ENCODE results near the gene CDK17. TPM values are rescaled to one million over a fixed set of nuclear protein-coding genes. Genes with fewer than 3 reads are reported as not detected.
A peak's percentile ranks its signal among the peaks of the same experiment; 100 is the strongest.

The CDK17 gene
- total RNA-seq, 2 donors from 2014 or later: 17.0 to 35.6 TPM

DNA sequence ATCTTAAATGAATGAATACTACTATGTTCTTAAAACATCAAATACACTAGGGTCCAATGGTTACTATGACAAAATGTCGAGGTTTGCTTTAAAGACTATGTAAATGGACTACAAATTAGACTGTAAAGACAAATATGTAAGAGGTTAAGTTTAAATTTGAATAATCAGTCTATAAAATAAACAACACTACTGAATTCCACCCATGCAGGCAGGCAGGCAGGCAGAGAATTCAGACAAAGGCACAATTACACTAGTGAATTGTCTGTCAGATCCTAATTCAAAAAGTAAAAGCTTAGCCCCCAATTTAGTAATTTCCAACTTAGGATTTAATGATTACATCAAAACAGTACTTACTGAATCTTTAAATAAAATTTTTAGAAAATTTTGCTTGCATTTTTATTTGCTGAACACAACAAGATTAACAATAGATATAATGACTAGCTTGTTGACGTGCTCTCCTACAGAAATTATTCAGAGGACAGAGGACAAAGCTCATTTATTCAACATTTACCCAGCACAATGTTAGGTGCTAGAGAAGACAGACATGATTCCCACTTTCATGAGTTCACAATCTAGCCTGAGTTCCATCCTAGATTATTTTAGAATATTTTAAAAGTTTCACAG lies 97.4 kb downstream of the CDK17 start:
- DNase-seq: no peak
- ATAC-seq: no peak
- intact Hi-C loops (cut with DNase I): loop anchor here in 1 of 2 donors (10.0 kb wide), 1 partner anchor 92 kb away; no protein-coding TSS in a partner anchor

DNA sequence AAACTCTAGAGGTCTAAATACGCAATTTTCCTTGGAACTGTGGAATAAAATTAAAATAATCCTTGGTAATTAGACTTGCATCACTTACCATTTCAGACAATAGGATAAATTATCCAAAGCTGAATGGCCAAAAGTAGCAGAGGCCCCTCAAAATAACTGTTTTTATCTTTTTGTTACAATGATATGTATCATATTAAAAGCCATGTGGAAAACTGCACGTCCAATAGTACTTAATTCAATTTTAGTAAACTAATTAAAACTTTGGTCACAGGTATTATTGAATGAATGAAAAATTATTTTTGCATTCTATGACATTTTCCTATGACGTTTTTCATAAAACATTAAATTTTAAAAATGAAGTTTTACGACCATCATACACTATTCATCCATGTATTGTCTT lies 98.5 kb downstream of the CDK17 start:
- ATAC-seq (no peak), DNase-seq (no peak)
- intact Hi-C loops (cut with DNase I): loop anchor here in 1 of 2 donors (10.0 kb wide), 1 partner anchor 93 kb away; no protein-coding TSS in a partner anchor

DNA sequence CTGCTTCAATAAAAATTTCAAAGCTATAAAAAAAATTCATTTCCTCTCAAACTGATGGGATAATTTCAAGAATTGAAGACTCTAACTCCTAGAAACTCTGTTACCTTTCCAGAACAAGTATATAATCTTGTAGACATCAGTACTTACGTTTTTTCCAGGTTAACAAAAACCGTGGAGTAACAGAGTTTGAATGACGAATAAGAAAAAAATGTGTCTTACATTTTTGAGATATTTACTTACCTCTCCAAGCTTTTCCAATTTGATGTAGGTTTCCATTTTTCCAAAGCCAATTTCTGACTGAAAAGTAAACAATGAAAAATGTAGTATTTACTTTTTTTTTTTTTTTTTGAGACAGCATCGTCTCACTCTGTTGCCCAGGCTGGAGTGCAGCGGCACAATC lies 100.2 kb downstream of the CDK17 start:
- no peak for DNase-seq
- ATAC-seq: no peak
- intact Hi-C loops (cut with DNase I): loop anchor here in 1 of 2 donors (10.0 kb wide), 1 partner anchor 95 kb away; no protein-coding TSS in a partner anchor

DNA sequence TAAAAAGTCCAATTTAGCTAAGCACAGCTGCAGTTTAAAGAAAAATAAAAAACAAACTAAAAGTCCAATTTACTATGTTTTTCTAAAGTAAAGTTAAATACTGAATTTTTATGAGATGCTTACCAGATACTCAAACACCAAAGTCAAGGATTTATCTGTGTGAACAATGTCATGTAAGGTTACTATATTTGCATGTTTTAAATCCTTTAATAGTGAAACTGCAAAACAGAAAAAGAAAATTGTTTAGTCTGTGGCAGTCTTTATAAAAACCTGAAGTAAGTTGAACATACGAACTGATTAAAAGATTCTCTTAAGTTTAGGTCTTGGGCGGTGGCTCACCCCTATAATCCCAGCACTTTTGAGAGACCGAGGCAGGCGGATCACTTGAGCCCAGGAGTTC lies 102.7 kb downstream of the CDK17 start:
- ATAC-seq: no peak
- intact Hi-C loops (cut with DNase I): no loop called here
- no peak for DNase-seq

DNA sequence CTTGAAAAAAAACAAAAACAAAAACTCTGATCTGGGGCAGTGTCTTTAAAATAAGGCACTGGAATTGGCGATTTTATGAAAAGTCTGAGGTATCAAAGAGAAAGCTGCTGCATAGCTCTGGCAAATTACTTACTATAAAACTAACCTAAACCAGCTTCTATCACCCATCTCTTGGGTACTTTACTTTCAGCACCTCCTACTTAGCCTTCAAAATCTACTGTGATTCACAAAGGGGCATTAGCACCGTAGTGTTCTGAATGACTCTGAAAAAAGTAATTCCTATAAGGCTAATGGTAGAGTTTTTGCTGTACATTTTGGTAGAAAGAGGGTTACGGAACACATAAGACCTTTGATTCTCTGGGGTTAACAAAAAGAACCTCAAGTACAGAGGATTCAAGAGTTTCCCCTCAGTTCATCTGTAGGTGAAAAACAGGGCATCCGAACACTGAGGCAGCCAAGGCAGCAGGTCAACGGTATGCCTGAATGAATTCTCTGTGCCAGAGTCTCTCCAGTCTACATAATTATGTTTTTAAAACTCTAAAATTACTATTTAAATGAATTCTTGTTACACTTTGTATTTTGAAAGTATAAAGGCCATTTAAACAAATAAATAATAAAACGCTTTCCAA lies 104.6 kb downstream of the CDK17 start:
- no peak for DNase-seq
- intact Hi-C loops (cut with DNase I): no loop called here
- no peak for ATAC-seq

DNA sequence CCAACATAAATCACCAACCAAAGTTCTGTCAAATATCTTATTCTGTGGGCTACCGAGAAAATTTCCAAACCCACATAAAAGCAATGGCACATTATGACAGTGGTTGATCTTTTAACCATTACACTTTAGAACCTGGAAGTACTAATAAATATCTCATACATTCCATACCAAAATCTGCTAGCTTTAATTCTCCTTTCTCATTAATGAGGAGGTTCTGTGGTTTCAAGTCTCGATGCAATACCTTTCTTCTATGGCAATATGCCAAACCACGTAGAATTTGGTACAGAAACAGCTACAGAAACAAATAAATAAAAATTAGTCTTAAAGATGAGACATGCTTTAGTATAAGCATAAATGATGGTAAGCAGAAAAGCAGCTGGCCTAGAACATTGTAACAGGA lies 105.4 kb downstream of the CDK17 start:
- intact Hi-C loops (cut with DNase I): no loop called here
- no peak for DNase-seq
- ATAC-seq: no peak

DNA sequence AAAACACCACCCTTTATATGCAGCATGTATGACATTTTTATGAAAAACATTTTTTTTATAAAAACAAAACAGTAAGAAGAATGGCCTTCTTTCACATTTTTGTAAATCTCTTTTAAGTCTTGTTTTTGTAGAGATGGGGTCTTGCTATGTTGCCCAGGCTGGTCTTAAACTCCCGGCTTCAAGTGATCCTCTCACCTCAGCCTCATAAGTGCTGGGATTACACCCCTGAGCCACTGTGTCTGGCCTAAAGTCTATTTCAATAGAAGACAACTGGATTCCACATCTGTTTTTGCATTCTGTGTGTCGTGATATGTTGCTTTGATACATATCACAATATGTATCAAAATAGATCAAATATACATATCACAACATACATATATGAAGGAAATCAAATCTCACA lies 107.1 kb downstream of the CDK17 start:
- intact Hi-C loops (cut with DNase I): no loop called here
- ATAC-seq (no peak), DNase-seq (no peak)

DNA sequence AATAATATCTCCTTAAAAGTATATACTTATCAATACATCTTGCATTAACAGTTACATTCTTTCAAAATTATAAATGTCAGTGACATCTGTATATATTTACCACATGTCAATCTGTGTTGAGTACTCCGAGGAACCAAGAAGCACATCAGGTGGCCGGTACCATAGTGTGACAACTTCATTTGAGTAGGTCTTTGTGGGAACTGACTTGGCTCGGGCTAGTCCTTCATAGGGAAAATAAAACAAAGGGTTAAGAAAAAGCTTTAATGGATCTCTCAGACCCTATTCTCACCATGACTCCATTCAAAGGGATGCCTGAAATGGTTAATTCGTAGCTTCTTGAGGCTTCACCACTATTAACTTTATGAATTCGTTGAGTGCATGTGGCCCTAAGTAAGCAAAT lies 111.2 kb downstream of the CDK17 start:
- DNase-seq (no peak), ATAC-seq (no peak)
- intact Hi-C loops (cut with DNase I): no loop called here

DNA sequence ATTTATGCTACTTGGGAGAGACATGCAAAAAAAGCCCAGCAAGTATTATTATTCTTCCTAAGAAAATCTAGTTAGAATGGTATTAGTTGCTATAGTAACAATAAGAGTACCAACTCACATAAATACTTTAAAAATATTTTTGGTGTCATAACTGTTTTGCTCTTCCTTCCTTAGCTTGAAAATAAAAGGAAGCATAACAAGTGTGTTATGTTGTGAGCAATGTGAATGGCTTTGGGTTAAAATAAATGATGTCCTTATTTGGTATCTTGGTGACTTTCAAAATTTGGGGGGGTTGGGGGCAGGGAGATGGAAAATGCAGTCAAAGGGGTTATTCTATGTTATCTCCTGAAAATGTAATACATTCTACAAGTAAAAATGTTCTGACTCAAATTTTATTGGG lies 115.1 kb downstream of the CDK17 start:
- DNase-seq (no peak), ATAC-seq (no peak)
- intact Hi-C loops (cut with DNase I): no loop called here

DNA sequence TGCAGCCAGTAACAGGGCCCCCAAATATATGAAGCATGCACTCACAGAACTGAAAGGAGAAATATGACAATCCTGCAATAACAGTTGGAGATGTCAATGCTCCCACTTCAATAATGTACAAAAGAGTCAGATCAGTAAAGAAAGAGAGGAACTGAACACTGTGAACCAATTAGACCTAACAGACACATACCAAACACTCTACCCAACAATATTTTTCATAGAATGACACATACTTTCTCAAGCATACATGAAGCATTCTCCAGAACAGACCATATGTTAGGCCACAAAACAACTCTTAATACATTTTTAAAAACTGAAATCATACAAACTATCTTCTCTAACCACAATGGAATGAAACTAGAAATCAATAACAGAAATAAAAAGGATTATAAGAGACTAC lies 125.9 kb downstream of the CDK17 start:
- intact Hi-C loops (cut with DNase I): no loop called here
- DNase-seq: no peak
- no peak for ATAC-seq

DNA sequence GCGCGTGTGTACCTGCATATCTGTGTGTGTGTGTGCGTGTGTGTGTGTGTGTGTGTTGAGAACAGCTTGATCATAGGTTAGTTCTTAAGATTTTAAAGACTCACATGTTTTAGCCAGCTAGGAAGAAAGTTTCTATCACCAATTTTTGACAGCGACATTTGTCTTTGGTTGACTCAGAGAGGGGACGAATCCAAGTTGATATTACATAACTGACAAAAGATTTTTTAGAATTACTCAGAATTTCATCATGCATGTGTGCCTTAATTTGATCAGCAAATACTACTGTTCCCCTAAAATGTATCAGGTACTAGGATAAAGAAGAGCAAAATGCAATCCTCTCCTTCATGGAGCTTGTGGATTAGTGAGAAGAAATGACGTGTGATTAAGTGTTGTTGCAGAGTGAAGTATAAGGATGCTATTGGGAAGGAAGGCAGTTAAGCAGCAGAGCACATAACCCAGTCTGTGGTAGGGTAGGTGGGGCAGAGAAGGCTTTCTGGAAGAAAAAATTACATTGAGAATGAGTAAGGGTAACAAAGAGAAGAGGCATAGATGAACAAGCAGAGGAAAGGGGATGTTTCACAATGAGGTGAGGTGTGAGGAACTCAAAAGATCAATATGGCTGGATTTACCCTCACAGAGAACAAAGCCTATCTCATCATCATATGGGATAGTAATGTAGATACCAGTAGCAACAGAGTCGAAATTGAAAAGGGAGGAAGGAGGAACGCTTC lies 128.6 kb downstream of the CDK17 start:
- intact Hi-C loops (cut with DNase I): no loop called here
- ATAC-seq (no peak), DNase-seq (no peak)

DNA sequence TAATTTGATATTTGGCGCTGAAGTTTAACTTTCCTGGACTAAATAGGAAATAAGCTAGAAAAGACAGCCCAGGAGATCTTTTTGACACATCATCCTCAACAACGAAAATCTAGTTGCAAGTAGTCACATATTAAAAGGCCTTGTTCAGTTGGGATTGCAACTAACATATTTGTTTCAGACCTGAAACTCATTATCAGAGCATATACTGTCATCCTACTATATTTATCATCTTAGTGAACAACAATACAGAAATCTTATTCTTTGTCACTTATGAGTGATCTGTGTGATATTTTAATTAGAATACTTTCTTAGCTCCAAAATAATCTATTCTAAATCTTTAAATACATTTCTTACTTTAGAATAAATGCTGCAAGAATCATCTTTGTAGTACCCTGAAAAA lies 134.0 kb downstream of the CDK17 start:
- ATAC-seq: no peak
- intact Hi-C loops (cut with DNase I): no loop called here
- no peak for DNase-seq

DNA sequence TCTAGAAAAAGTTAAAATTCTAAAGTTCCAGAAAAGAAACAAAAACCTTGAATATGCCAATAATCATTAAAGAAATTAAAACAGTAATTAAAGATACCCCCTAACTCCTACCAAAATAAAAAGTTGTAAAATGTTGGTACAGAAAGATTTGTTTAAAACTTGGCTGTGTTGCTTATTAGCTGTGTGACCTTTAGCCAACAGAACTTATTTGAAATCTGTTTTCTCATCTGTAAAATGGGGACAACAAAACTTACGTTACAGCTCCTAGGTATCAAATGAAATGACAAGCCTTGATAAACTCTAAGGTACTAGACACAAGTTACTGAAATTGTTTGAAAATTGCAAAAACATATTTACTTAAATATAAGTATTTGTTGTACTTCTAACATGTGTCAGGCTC lies 134.4 kb downstream of the CDK17 start:
- DNase-seq: no peak
- no peak for ATAC-seq
- intact Hi-C loops (cut with DNase I): no loop called here

DNA sequence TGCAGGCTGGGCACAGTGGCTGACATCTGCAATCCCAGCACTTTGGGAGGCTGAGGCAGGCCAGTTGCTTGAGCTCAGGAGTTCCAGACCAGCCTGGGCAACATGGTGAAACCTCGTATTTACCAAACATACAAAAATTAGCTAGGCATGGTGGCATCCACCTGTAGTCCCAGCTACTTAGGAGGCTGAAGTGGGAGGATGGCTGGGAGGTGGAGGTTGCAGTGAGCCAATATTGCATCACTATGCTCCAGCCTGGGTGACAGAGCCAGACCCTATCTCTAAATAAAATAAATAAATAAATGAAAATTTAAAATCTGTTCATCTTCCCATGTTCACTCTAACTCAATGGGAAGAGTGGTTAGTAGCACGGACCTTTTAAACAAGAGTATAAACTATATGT lies 134.8 kb downstream of the CDK17 start:
- intact Hi-C loops (cut with DNase I): no loop called here
- ATAC-seq: no peak

DNA sequence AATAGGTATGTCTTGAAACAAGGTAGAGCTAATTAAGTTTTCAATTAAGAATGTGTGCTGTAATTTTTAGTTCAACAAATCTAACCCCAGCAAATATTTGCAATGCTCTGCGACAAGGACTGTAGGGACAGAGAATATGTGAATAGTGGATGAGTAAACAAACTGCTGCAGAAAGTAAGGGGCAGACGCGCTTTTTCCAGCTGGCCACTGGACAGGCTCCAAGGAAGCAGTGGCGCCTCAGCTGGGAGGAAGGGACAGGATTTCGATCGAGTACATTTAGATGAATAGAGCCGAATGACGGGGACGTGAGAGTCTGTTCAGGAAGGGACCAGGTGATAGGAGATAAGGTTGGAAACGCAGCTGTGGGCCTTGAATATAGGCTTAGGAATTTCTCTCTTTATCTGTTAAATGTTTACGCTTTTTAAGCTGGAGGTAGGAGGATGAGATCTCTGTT lies 136.8 kb downstream of the CDK17 start:
- DNase-seq (peak; percentile 55), ATAC-seq (peak in 1 of 2 donors; percentile 21)
- intact Hi-C loops (cut with DNase I): no loop called here

More for the DNA sequence above, 134.8 kb downstream of the CDK17 start:
- DNase-seq: no peak

DNA sequence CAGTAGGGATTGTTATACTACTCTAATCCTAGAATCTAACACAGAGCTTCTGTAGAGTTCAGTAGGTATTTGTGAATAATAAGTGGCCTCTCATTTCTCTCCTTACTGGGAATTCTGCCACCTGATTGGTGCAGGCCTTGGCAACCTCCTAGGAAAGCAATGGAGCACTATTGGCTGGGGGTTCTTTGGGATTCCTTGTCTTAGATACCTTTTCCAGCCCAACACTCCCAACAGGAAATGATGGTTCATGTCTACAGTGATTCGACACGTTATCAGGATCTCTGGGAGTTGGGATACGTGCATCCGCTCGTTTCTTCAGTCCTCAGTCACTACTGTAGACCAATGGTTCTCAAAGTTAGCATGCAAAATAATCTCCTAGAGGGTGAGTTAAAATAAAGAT lies 138.7 kb downstream of the CDK17 start:
- intact Hi-C loops (cut with DNase I): no loop called here
- ATAC-seq: no peak
- no peak for DNase-seq

DNA sequence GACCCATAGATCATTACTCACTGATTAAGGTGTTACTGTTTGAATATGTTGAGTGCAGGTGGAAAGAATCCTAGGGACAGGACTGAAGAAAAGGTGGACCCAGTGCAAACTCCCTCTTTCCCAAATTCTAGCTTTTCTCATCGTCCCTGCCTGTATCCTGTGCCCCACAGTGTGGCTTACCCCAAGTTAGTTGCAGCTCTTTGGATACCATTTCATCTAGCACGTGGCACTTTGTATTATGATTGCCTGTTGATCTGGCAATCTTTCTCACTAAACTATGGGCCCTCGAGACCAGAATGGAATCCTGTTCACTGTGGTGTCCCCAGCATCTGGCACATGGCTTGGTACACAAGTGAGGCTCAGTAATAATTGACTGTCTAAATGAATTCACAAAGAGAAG lies 139.6 kb downstream of the CDK17 start:
- DNase-seq: no peak
- ATAC-seq: no peak
- intact Hi-C loops (cut with DNase I): no loop called here

DNA sequence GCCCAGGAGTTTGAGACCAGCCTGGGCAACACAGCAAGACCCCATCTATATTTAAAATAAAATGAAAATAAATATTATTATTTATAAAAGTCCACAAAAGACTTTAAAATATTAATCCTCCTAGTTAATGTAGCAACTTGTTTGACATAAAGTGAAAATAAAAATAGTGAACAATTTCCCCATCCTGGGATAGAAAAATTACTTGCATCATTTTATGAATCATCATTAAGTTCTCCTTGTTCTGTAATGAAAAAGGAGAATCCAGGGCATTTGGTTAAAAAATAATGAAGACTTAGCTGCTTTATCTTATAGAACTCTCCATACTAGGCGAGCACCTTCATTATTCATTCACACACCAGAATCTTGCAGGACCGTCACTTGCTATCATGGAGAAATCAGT lies 140.0 kb downstream of the CDK17 start:
- DNase-seq: no peak

DNA sequence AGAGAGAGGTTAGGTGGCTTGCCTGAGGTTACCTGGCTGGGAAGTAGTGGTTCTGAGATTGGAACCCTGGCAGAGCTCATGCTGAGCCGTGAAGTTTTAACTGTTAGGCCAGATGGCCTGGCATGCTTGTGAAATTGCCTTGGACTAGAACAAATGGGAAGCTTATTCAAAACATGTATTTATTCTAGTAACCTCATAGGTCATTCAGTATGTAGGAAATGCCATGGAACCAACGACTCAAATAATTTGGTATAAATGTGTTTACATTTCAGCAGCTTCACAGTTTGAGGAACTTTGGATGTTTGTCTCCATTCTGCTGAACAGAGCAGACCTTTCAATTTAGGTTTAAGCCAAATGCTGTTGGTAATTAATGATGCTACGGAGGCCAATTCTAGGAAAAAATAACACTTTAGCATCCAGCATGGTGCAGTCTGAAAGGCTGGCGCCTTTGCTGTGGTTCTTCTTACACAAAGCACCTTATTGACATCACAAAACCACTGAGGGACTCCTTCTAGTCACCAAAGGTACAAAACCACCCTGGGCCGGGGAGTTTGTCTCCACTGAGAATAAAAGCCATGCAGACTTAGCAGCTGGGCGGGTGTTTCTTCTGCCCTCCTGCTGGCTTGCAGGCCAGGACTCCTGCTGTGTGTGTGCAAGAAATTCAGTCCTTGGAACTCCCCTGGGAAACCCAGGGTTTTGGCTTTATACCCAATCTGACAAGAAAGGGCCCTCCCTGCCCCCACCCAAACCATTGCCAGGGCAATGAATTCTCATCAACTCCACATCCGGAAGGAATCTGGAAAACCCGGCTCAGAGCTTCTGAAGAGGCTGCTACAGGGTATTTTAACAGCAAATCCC lies 141.9 kb downstream of the CDK17 start:
- ATAC-seq (peak; percentile 35 to 73), DNase-seq (peak; percentile 75)
- intact Hi-C loops (cut with DNase I): no loop called here

More for the DNA sequence above, 140.0 kb downstream of the CDK17 start:
- intact Hi-C loops (cut with DNase I): no loop called here
- ATAC-seq: no peak
